Transverse colon (tissue), 4 donors: Measurements from ENCODE around the gene CAMTA1. TPM values are rescaled to one million over a fixed set of nuclear protein-coding genes. Genes with fewer than 3 reads are reported as not detected.

Source experiments
- DNase-seq: peaks from one replicate; pipeline ENCODE4 v3.0.0-alpha.2; 2019
- H3K27ac ChIP-seq, 4 donors: fragments of 200-600 bp; sonication (generic); 2 replicates each; pipeline ENCODE4 v1.5.1; 2016 to 2018; ENCODE audit warnings: inconsistent platforms in 4 of 4
- H3K27me3 ChIP-seq: fragments of 200-600 bp; sonication (generic); 2 replicates; pipeline ENCODE4 v1.5.1; 2017; ENCODE audit warnings: inconsistent platforms
- H3K36me3 ChIP-seq, 4 donors: fragments of 200-600 bp; sonication (generic); 2 replicates each; pipeline ENCODE4 v1.5.1; 2017 to 2019; ENCODE audit warnings: inconsistent platforms in 4 of 4
- H3K4me1 ChIP-seq, 4 donors: fragments of 200-600 bp; sonication (generic); 2 replicates each; pipeline ENCODE4 v1.5.1; 2017 to 2020; ENCODE audit warnings: inconsistent platforms in 4 of 4
- H3K4me3 ChIP-seq, 4 donors: fragments of 200-600 bp; sonication (generic); 1 replicate in 1 of 4; 2 replicates in 3 of 4; pipeline versions ENCODE4 v1.5.1 to v1.6.1; 2017 to 2019; ENCODE audit warnings: inconsistent platforms in 4 of 4
- H3K9me3 ChIP-seq, 2 donors: fragments of 200-600 bp; sonication (generic); 2 replicates each; pipeline ENCODE4 v1.5.1; 2017 to 2019; ENCODE audit warnings: inconsistent platforms in 2 of 2
- EP300 ChIP-seq: sonication (generic); formaldehyde crosslinking; IDR thresholded peaks from one replicate; pipeline ENCODE4 v1.6.1; 2017; ENCODE audit warnings: antibody characterized with exemption, low read depth
- POLR2A ChIP-seq: fragments of 450-650 bp; IDR thresholded peaks from one replicate; pipeline ENCODE4 v1.6.1; 2016; ENCODE audit warnings: antibody characterized with exemption, mild to moderate bottlenecking, moderate library complexity
- POLR2AphosphoS5 ChIP-seq, 3 donors: sonication (generic); formaldehyde crosslinking; IDR thresholded peaks; one replicate each; pipeline ENCODE4 v1.6.1; 2016; ENCODE audit warnings: antibody characterized with exemption in 3 of 3
- WGBS, 2 donors: methylation state at CpG; one replicate each; pipeline ENCODE4 v1.1.5; 2018; ENCODE audit warnings: low coverage in 1 of 2; 5-methylcytosine and 5-hydroxymethylcytosine counted together
- in situ Hi-C, 4 donors: fragments of 200-750 bp; cut with MboI; loops; one replicate each; pipeline versions ENCODE4 v1.15.0 to v1.15.1; 2017; ENCODE audit warnings: low sequenced_read_pairs in 3 of 4, low pct_ligation_motif_present in 1 of 4, low pct_unique_long_range_greater_than_20kb in 1 of 4
- intact Hi-C: fragments of 100-400 bp; cut with DNase I; formaldehyde crosslinking; loops from one replicate; pipeline ENCODE4 v1.15.1; 2023; ENCODE audit warnings: low total_unique reads
- total RNA-seq, 4 donors: library from RNA; depleted of rRNA; stranded (reverse); fragments of >200 nt; gene quantifications; one replicate each; pipeline ENCODE4 v1.1.0, GENCODE V29; 2016
- TF ChIP-seq, protein P1 (sequence below), 5 experiments: fragments of 200-600 bp in 3 of 5; fragments of 450-650 bp in 2 of 5; sonication (generic) in 3 of 5; IDR thresholded peaks; 1 replicate in 2 of 5; 2 replicates in 3 of 5; pipeline ENCODE4 v1.5.1; 2016 to 2017; ENCODE audit warnings: antibody characterized with exemption in 5 of 5, inconsistent platforms in 3 of 5, mild to moderate bottlenecking in 2 of 5, moderate library complexity in 1 of 5

The CAMTA1 gene
- total RNA-seq, 4 donors from 2014 or later: 93.8 to 268 (median 130) TPM

DNA sequence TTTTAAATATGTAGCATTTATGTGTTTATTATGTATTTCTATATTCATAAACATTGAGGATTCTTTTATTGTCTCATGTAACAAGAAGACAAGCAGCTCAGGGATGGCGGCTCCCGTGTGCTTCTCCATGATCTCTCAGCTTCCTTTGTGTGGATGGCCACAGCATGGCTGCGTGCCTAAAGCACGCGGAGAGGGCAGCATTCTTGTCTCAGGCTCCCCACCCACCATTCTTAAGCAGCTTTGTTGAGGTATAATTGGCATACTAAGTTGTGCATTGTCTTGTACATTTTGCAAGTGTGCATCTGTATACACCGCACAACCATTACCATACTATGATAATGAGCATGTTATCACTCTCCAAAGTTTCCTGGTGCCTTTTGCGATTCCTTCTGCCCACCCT lies 81.6 kb downstream of the CAMTA1 start:
- Histone ChIP-seq H3K4me1 (peaks cover 5 to 31% (median 11%) of the 10 kb centered on the region in 4 donors), H3K27me3 (no peaks in the 10 kb centered on the region), H3K9me3 (no peaks in the 10 kb centered on the region), H3K36me3 (no peaks in the 10 kb centered on the region), H3K27ac (no peak overlapping the region), H3K4me3 (no peak overlapping the region)
- intact Hi-C loops: no loop called here
- DNase-seq: no peak
- in situ Hi-C loops: no loop called here
- 90 to 95% methylated on average over 7 of the region's 7 CpGs for WGBS, 2 donors
- no peak for TF ChIP-seq POLR2AphosphoS5 (IDR thresholded peaks at IDR 0.05)
- no peak for TF ChIP-seq EP300
- TF ChIP-seq, protein P1, sequence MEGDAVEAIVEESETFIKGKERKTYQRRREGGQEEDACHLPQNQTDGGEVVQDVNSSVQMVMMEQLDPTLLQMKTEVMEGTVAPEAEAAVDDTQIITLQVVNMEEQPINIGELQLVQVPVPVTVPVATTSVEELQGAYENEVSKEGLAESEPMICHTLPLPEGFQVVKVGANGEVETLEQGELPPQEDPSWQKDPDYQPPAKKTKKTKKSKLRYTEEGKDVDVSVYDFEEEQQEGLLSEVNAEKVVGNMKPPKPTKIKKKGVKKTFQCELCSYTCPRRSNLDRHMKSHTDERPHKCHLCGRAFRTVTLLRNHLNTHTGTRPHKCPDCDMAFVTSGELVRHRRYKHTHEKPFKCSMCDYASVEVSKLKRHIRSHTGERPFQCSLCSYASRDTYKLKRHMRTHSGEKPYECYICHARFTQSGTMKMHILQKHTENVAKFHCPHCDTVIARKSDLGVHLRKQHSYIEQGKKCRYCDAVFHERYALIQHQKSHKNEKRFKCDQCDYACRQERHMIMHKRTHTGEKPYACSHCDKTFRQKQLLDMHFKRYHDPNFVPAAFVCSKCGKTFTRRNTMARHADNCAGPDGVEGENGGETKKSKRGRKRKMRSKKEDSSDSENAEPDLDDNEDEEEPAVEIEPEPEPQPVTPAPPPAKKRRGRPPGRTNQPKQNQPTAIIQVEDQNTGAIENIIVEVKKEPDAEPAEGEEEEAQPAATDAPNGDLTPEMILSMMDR (IDR thresholded peaks at IDR 0.05): no peak
- no peak for TF ChIP-seq POLR2A

DNA sequence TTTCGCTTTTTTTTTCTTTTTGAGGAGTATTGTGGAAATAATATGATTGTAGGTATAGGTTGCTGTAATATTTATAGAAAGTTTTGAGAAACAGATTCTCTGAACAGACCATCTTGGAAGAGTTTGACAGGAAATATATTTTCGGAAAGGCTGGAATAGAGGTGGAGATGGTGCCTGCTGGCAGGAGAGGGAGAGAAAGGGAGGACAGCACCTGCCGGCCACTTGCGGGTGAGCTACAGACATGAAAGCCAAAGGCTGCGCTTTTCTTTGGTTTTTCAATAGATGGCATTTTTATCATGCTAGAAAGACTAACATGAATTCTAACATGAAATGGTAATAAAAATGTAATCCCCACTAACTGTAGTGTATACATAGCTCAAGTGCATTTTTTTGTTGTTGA lies 82.1 kb downstream of the CAMTA1 start:
- in situ Hi-C loops: no loop called here
- Histone ChIP-seq H3K9me3 (no peaks in the 10 kb centered on the region), H3K27ac (no peak overlapping the region), H3K4me3 (no peak overlapping the region), H3K36me3 (no peaks in the 10 kb centered on the region), H3K27me3 (no peaks in the 10 kb centered on the region), H3K4me1 (peaks cover 5 to 31% (median 11%) of the 10 kb centered on the region in 4 donors)
- intact Hi-C loops: no loop called here
- TF ChIP-seq, protein P1 (IDR thresholded peaks at IDR 0.05): no peak
- no peak for TF ChIP-seq POLR2A
- 85 to 87% methylated on average over 5 of the region's 5 CpGs for whole genome bisulfite sequencing, 2 donors
- DNase-seq: no peak

DNA sequence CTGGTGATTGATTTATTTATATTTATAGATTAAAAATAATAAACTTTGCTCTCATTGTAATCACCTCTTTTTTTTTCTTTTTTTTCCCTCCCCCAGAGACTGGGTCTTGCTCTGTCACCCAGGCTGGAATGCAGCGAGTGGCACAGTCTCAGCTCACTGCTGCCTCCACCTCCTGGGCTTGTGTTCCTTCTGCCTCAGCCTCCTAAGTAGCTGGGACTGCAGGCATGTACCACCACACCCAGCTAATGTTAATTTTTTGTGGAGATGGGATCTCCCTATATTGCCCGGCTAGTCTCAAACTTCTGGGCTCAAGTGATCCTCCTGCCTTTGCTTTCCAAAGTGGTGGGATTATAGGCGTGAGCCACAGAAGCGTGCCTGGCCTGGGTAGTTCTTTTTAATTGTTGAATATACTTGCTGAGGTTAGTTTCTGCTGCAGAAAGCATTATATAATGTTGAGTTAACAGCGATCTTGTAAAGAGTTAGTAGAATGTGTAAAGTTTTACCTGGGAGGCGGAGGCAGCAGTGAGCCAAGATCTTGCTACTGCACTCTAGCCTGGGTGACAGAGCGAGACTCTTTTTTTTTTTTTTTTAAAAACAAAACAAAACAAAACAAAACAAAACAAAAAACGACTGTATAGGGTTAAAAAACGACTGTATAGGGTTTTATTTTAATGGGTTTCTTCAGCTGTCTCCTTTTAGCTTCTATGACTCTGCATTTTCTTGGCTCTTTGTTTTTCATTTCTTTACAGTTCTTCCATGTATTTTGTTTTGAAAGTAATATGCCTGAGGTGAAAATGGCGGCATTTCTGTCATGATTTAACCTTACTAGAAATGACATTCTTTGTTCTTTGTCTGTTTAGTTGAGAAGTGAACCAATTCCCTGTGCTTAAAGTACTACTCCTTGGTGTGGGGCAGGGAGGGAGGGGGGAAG lies 82.7 kb downstream of the CAMTA1 start:
- in situ Hi-C loops: no loop called here
- Histone ChIP-seq H3K4me1 (peaks cover 5 to 31% (median 8%) of the 10 kb centered on the region in 4 donors), H3K36me3 (no peaks in the 10 kb centered on the region), H3K27me3 (no peaks in the 10 kb centered on the region), H3K9me3 (no peaks in the 10 kb centered on the region), H3K27ac (no peak overlapping the region), H3K4me3 (no peak overlapping the region)
- 60 to 77% methylated on average over 7 to 10 of the region's 10 CpGs for WGBS, 2 donors
- intact Hi-C loops: no loop called here
- TF ChIP-seq EP300 (no peak), POLR2AphosphoS5 (IDR thresholded peaks at IDR 0.05) (no peak), POLR2A (no peak)
- TF ChIP-seq, protein P1 (IDR thresholded peaks at IDR 0.05): no peak
- DNase-seq: no peak

DNA sequence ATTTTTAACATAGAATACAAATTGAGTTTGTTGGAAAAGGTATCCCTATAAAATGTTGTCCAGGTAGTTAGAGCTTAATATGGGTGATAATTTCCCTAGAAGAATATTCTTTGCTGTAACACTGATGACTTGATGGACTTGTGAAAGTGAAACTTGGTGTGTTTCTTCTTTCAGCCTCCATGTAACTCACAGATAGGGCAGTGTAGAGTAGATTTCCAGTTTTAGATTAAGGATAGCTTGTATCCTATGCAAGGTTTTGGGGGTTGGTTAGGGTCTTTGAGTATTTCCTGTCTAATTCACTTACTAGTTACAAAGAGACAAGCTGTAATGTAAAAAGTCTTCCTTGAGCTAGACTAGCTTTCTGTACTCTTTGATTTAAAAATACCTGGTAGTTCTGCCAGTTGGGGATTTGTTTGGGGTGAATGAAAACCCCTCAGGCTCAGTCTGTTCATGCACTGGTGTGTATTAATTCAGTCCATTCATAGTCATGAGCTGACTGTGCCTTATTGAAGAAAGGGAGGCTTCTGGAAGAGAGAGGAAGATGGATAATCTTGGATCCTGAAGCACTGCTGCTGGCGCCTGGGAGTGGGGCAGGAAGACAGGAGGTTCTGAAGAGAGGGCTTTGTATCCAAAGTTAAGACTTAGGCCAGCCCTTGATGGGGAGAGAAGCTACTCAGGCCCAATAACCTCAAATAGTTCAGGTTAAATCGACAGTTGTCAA lies 83.6 kb downstream of the CAMTA1 start:
- H3K9me3 ChIP-seq: no peaks in the 10 kb centered on the region
- WGBS, 2 donors: 91 to 92% methylated on average over 2 of the region's 2 CpGs
- peaks cover 5 to 31% (median 8%) of the 10 kb centered on the region in 4 donors for H3K4me1 ChIP-seq
- intact Hi-C loops (no loop called here), in situ Hi-C loops (no loop called here)
- TF ChIP-seq POLR2AphosphoS5 (IDR thresholded peaks at IDR 0.05) (no peak), EP300 (no peak), POLR2A (no peak)
- H3K36me3 ChIP-seq: no peaks in the 10 kb centered on the region
- no peak overlapping the region for H3K4me3 ChIP-seq
- no peak for DNase-seq
- no peaks in the 10 kb centered on the region for H3K27me3 ChIP-seq
- H3K27ac ChIP-seq: no peak overlapping the region
